ENCODE measurements around the gene EPN3. TPM values are rescaled to one million over a fixed set of nuclear protein-coding genes. Genes with fewer than 3 reads are reported as not detected.

Gene EPN3
- total RNA-seq, 2 experiments from 2014 or later: not detected

GRCh38 chr17:50578173-50578572, 45.6 kb downstream of the EPN3 start:
- no peak overlapping the region for H3K4me3 Mint-ChIP-seq
- H3K27ac Mint-ChIP-seq: no peak overlapping the region
- H3K4me1 Mint-ChIP-seq (ENCODE audit: low read depth): no peaks in the 10 kb centered on the region
- POLR2A ChIA-PET: no interaction called here
- no peaks in the 10 kb centered on the region for H3K9me3 Mint-ChIP-seq
- peaks cover 7% of the 10 kb centered on the region for H3K27me3 Mint-ChIP-seq
- CTCF ChIA-PET: no interaction called here
- no peaks in the 10 kb centered on the region for H3K36me3 Mint-ChIP-seq
- intact Hi-C loops (cut with micrococcal nuclease): no loop called here
- DNase-seq: no peak

- ChIA-PET CTCF (no interaction called here), POLR2A (no interaction called here)
- H3K9me3 Mint-ChIP-seq: no peaks in the 10 kb centered on the region
- intact Hi-C loops (cut with micrococcal nuclease): no loop called here
- H3K27me3 Mint-ChIP-seq: peaks cover 7% of the 10 kb centered on the region
- DNase-seq: no peak
- no peak overlapping the region for H3K4me3 Mint-ChIP-seq
- H3K27ac Mint-ChIP-seq: no peak overlapping the region
- no peaks in the 10 kb centered on the region for H3K36me3 Mint-ChIP-seq
- no peaks in the 10 kb centered on the region for H3K4me1 Mint-ChIP-seq (ENCODE audit: low read depth)
Observed at GRCh38 chr17:50579399-50579798, 46.9 kb downstream of the EPN3 start.

GRCh38 chr17:50580646-50581045, 48.1 kb downstream of the EPN3 start:
- Mint-ChIP-seq H3K4me3 (no peak overlapping the region), H3K27ac (no peak overlapping the region), H3K4me1 (ENCODE audit: low read depth) (no peaks in the 10 kb centered on the region), H3K27me3 (peaks cover 7% of the 10 kb centered on the region), H3K36me3 (no peaks in the 10 kb centered on the region), H3K9me3 (no peaks in the 10 kb centered on the region)
- intact Hi-C loops (cut with micrococcal nuclease): no loop called here
- no peak for DNase-seq
- ChIA-PET CTCF (no interaction called here), POLR2A (no interaction called here)

- ChIA-PET CTCF (no interaction called here), POLR2A (no interaction called here)
- intact Hi-C loops (cut with micrococcal nuclease): no loop called here
- DNase-seq: no peak
- no peaks in the 10 kb centered on the region for H3K4me1 Mint-ChIP-seq (ENCODE audit: low read depth)
- no peak overlapping the region for H3K4me3 Mint-ChIP-seq
- H3K9me3 Mint-ChIP-seq: no peaks in the 10 kb centered on the region
- H3K27ac Mint-ChIP-seq: no peak overlapping the region
- peaks cover 7% of the 10 kb centered on the region for H3K27me3 Mint-ChIP-seq
- H3K36me3 Mint-ChIP-seq: no peaks in the 10 kb centered on the region
Observed at GRCh38 chr17:50581316-50581715, 48.8 kb downstream of the EPN3 start.

GRCh38 chr17:50582741-50583140, 50.2 kb downstream of the EPN3 start:
- intact Hi-C loops (cut with micrococcal nuclease): no loop called here
- ChIA-PET CTCF (interaction anchor here (1.0 kb wide), 1 partner anchor 15 kb away, joined by 4 read pairs; no protein-coding TSS in a partner anchor), POLR2A (no interaction called here)
- H3K27me3 Mint-ChIP-seq: peaks cover 7% of the 10 kb centered on the region
- H3K4me3 Mint-ChIP-seq: no peak overlapping the region
- no peak overlapping the region for H3K27ac Mint-ChIP-seq
- no peaks in the 10 kb centered on the region for H3K36me3 Mint-ChIP-seq
- no peaks in the 10 kb centered on the region for H3K4me1 Mint-ChIP-seq (ENCODE audit: low read depth)
- no peaks in the 10 kb centered on the region for H3K9me3 Mint-ChIP-seq
- DNase-seq: no peak

GRCh38 chr17:50583641-50584040, 51.1 kb downstream of the EPN3 start:
- intact Hi-C loops (cut with micrococcal nuclease): no loop called here
- Mint-ChIP-seq H3K9me3 (no peaks in the 10 kb centered on the region), H3K36me3 (no peaks in the 10 kb centered on the region), H3K27me3 (peaks cover 4% of the 10 kb centered on the region), H3K27ac (no peak overlapping the region), H3K4me1 (ENCODE audit: low read depth) (no peaks in the 10 kb centered on the region), H3K4me3 (no peak overlapping the region)
- CTCF ChIA-PET: interaction anchor here (1.0 kb wide), 1 partner anchor 16 kb away, joined by 4 read pairs; no protein-coding TSS in a partner anchor
- POLR2A ChIA-PET: no interaction called here
- DNase-seq: no peak

GRCh38 chr17:50584116-50584515, 51.6 kb downstream of the EPN3 start:
- POLR2A ChIA-PET: no interaction called here
- H3K27me3 Mint-ChIP-seq: no peaks in the 10 kb centered on the region
- no peak overlapping the region for H3K4me3 Mint-ChIP-seq
- intact Hi-C loops (cut with micrococcal nuclease): no loop called here
- DNase-seq: no peak
- H3K9me3 Mint-ChIP-seq: no peaks in the 10 kb centered on the region
- no peaks in the 10 kb centered on the region for H3K36me3 Mint-ChIP-seq
- no peaks in the 10 kb centered on the region for H3K4me1 Mint-ChIP-seq (ENCODE audit: low read depth)
- CTCF ChIA-PET: no interaction called here
- H3K27ac Mint-ChIP-seq: no peak overlapping the region

- no peak for DNase-seq
- Mint-ChIP-seq H3K27ac (no peak overlapping the region), H3K4me1 (ENCODE audit: low read depth) (no peaks in the 10 kb centered on the region), H3K36me3 (no peaks in the 10 kb centered on the region), H3K4me3 (no peak overlapping the region), H3K9me3 (no peaks in the 10 kb centered on the region), H3K27me3 (no peaks in the 10 kb centered on the region)
- ChIA-PET CTCF (no interaction called here), POLR2A (no interaction called here)
- intact Hi-C loops (cut with micrococcal nuclease): no loop called here
Observed at GRCh38 chr17:50584749-50585148, 52.2 kb downstream of the EPN3 start.

- no peaks in the 10 kb centered on the region for H3K9me3 Mint-ChIP-seq
- CTCF ChIA-PET: no interaction called here
Observed at GRCh38 chr17:50585346-50585745, 52.8 kb downstream of the EPN3 start.

GRCh38 chr17:50585891-50586290, 53.4 kb downstream of the EPN3 start:
- Mint-ChIP-seq H3K4me3 (no peak overlapping the region), H3K36me3 (no peaks in the 10 kb centered on the region), H3K27me3 (no peaks in the 10 kb centered on the region), H3K27ac (no peak overlapping the region), H3K9me3 (no peaks in the 10 kb centered on the region), H3K4me1 (ENCODE audit: low read depth) (no peaks in the 10 kb centered on the region)
- POLR2A ChIA-PET: no interaction called here
- CTCF ChIA-PET: no interaction called here
- intact Hi-C loops (cut with micrococcal nuclease): no loop called here
- no peak for DNase-seq

More at GRCh38 chr17:50585346-50585745, 52.8 kb downstream of the EPN3 start:
- DNase-seq: no peak
- H3K4me1 Mint-ChIP-seq (ENCODE audit: low read depth): no peaks in the 10 kb centered on the region
- no peak overlapping the region for H3K4me3 Mint-ChIP-seq
- H3K27ac Mint-ChIP-seq: no peak overlapping the region
- no peaks in the 10 kb centered on the region for H3K36me3 Mint-ChIP-seq
- POLR2A ChIA-PET: no interaction called here
- H3K27me3 Mint-ChIP-seq: no peaks in the 10 kb centered on the region
- intact Hi-C loops (cut with micrococcal nuclease): no loop called here

- intact Hi-C loops (cut with micrococcal nuclease): no loop called here
- Mint-ChIP-seq H3K27ac (no peak overlapping the region), H3K27me3 (no peaks in the 10 kb centered on the region), H3K4me1 (ENCODE audit: low read depth) (no peaks in the 10 kb centered on the region), H3K36me3 (no peaks in the 10 kb centered on the region), H3K9me3 (no peaks in the 10 kb centered on the region), H3K4me3 (no peak overlapping the region)
- DNase-seq: no peak
- ChIA-PET POLR2A (no interaction called here), CTCF (no interaction called here)
Observed at GRCh38 chr17:50586421-50587247, 54.1 kb downstream of the EPN3 start.

- POLR2A ChIA-PET: no interaction called here
- DNase-seq: no peak
- Mint-ChIP-seq H3K4me1 (ENCODE audit: low read depth) (no peaks in the 10 kb centered on the region), H3K27me3 (peaks cover 2% of the 10 kb centered on the region), H3K27ac (no peak overlapping the region), H3K9me3 (no peaks in the 10 kb centered on the region), H3K36me3 (no peaks in the 10 kb centered on the region), H3K4me3 (no peak overlapping the region)
- CTCF ChIA-PET: no interaction called here
- intact Hi-C loops (cut with micrococcal nuclease): no loop called here
Observed at GRCh38 chr17:50587571-50587970, 55.0 kb downstream of the EPN3 start.

GRCh38 chr17:50588391-50589049, 56.0 kb downstream of the EPN3 start:
- intact Hi-C loops (cut with micrococcal nuclease): no loop called here

More at GRCh38 chr17:50588391-50589049, 56.0 kb downstream of the EPN3 start:
- H3K36me3 Mint-ChIP-seq: no peaks in the 10 kb centered on the region
- H3K4me1 Mint-ChIP-seq (ENCODE audit: low read depth): no peaks in the 10 kb centered on the region
- H3K27me3 Mint-ChIP-seq: peaks cover 2% of the 10 kb centered on the region
- ChIA-PET CTCF (interaction anchor here (1.2 to 1.3 kb wide), 2 partner anchors 41 to 42 kb away, joined by 3 read pairs; partner anchors contain the start of gene SPATA20), POLR2A (no interaction called here)
- H3K27ac Mint-ChIP-seq: no peak overlapping the region
- no peak overlapping the region for H3K4me3 Mint-ChIP-seq
- no peak for DNase-seq
- no peaks in the 10 kb centered on the region for H3K9me3 Mint-ChIP-seq

Data from activated CD4-positive, alpha-beta memory T cell treated with anti-CD3 and anti-CD28 coated beads for 36 hours (primary cell).